NCI-H2107 treated with DMSO at 0.1 percent for 48 hours (cell line): Measurements from ENCODE around the gene DNAH12.
A peak's percentile ranks its signal among the peaks of the same experiment; 100 is the strongest.
"Not testable (repeated sequence)": the region's sequence is repeated elsewhere in the genome, so short reads cannot be mapped to it uniquely, and the experiment has no call there.

Source experiments
- DNase-seq: peaks from one replicate; lab custom pipeline; 2025; ENCODE audit not compliant: unreplicated experiment; lab: John Stamatoyannopoulos, UW

DNAH12 gene

GRCh38 chr3:57411715-57412114, 132.4 kb downstream of the DNAH12 start:
- no peak for DNase-seq

GRCh38 chr3:57409471-57409870, 134.7 kb downstream of the DNAH12 start:
- DNase-seq: no peak

GRCh38 chr3:57402675-57403074, 141.5 kb downstream of the DNAH12 start:
- no peak for DNase-seq

GRCh38 chr3:57397175-57398026, 146.7 kb downstream of the DNAH12 start:
- DNase-seq: peak; percentile 9

GRCh38 chr3:57393977-57394376, 150.2 kb downstream of the DNAH12 start:
- DNase-seq: no peak

- DNase-seq: no peak
Measured at GRCh38 chr3:57391767-57392166, 152.4 kb downstream of the DNAH12 start.

GRCh38 chr3:57389271-57389670, 154.9 kb downstream of the DNAH12 start:
- no peak for DNase-seq

GRCh38 chr3:57386307-57386706, 157.8 kb downstream of the DNAH12 start:
- DNase-seq: no peak

- no peak for DNase-seq
Measured at GRCh38 chr3:57385498-57385897, 158.6 kb downstream of the DNAH12 start.

GRCh38 chr3:57383838-57384237, 160.3 kb downstream of the DNAH12 start:
- no peak for DNase-seq

- DNase-seq: no peak
Measured at GRCh38 chr3:57383406-57383805, 160.7 kb downstream of the DNAH12 start.

GRCh38 chr3:57382933-57383332, 161.2 kb downstream of the DNAH12 start:
- no peak for DNase-seq

- DNase-seq: no peak
Measured at GRCh38 chr3:57370341-57370740, 173.8 kb downstream of the DNAH12 start.

GRCh38 chr3:57365089-57365488, 179.1 kb downstream of the DNAH12 start:
- not testable (repeated sequence) for DNase-seq

- not testable (repeated sequence) for DNase-seq
Measured at GRCh38 chr3:57356275-57356674, 187.9 kb downstream of the DNAH12 start.

GRCh38 chr3:57354768-57355167, 189.4 kb downstream of the DNAH12 start:
- no peak for DNase-seq

GRCh38 chr3:57350271-57350670, 193.9 kb downstream of the DNAH12 start:
- DNase-seq: no peak

GRCh38 chr3:57339071-57339642, 205.0 kb downstream of the DNAH12 start:
- DNase-seq: not testable (repeated sequence)

GRCh38 chr3:57338272-57339070, 205.7 kb downstream of the DNAH12 start:
- DNase-seq: not testable (repeated sequence)

- DNase-seq: no peak
Measured at GRCh38 chr3:57335283-57335938, 208.7 kb downstream of the DNAH12 start.

- peak; percentile 41 for DNase-seq
Measured at GRCh38 chr3:57331078-57331610, 213.0 kb downstream of the DNAH12 start.
